Activated CD4-positive, alpha-beta memory T cell treated with anti-CD3 and anti-CD28 coated beads, Interleukin-2, amount 10 ng/mL, durations not matched to agents 7 days and 5 days (primary cell): ENCODE measurements around the gene FEN1. TPM values are rescaled to one million over a fixed set of nuclear protein-coding genes. Genes with fewer than 3 reads are reported as not detected.

ENCODE experiments used
- CTCF ChIA-PET: fragments of 350-600 bp; sonication (Branson Sonifier 250); formaldehyde crosslinking; loops from one replicate; lab custom pipeline; 2021; ENCODE audit warnings: antibody characterized with exemption, inconsistent platforms; lab: Charles Lee
- POLR2A ChIA-PET: fragments of 350-600 bp; sonication (Branson Sonifier 250); formaldehyde crosslinking; loops from one replicate; lab custom pipeline; 2021; ENCODE audit warnings: antibody characterized with exemption; lab: Charles Lee
- DNase-seq: peaks from one replicate; pipeline ENCODE4 v3.0.0-alpha.2; 2020
- H3K27ac Mint-ChIP-seq: one replicate; pipeline ENCODE4 v1.8.0; 2021; ENCODE audit warnings: mild to moderate bottlenecking, mixed read lengths
- H3K27me3 Mint-ChIP-seq: one replicate; pipeline ENCODE4 v1.8.0; 2021; ENCODE audit warnings: mixed read lengths
- H3K36me3 Mint-ChIP-seq: one replicate; pipeline ENCODE4 v1.8.0; 2021; ENCODE audit warnings: low read depth, mixed read lengths
- H3K4me1 Mint-ChIP-seq: one replicate; pipeline ENCODE4 v1.8.0; 2021; ENCODE audit warnings: mixed read lengths
- H3K4me3 Mint-ChIP-seq: one replicate; pipeline ENCODE4 v1.8.0; 2021; ENCODE audit warnings: mild to moderate bottlenecking, mixed read lengths
- H3K9me3 Mint-ChIP-seq: one replicate; pipeline ENCODE4 v1.8.0; 2021; ENCODE audit warnings: mixed read lengths
- total RNA-seq, 2 experiments: library from RNA; stranded (reverse); gene quantifications; one replicate each; pipeline ENCODE4 v1.2.3, GENCODE V29; 2021

The FEN1 gene
- total RNA-seq, 2 experiments from 2014 or later = 104 to 105 TPM

DNA sequence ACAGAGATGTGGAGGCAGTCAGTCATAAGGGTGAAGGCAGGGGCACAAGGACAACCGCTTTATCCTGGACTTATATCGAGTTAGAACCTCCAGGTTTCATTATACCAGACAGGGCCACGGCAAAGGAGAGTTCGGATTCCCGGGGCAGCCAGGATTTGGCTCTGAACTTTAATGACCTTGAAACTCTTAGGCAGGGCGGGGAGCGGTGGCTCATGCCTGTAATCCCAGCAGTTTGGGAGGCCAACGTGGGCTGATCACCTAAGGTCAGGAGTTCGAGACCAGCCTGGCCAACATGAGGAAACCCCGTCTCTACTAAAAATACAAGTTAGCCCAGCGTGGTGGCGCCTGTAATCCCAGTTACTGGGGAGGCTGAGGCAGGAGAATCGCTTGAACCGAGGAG lies 41.3 kb upstream of the FEN1 start:
- peaks cover 31% of the 10 kb centered on the region for H3K27me3 Mint-ChIP-seq
- DNase-seq = no peak
- no peak overlapping the region for H3K27ac Mint-ChIP-seq
- peaks cover 19% of the 10 kb centered on the region for H3K4me1 Mint-ChIP-seq
- H3K4me3 Mint-ChIP-seq = no peak overlapping the region
- no peaks in the 10 kb centered on the region for H3K9me3 Mint-ChIP-seq
- POLR2A ChIA-PET = no interaction called here
- CTCF ChIA-PET = interaction anchor here (1.1 to 2.0 kb wide), 2 partner anchors 18 to 24 kb away, joined by 3 to 8 read pairs; no protein-coding TSS in a partner anchor
- H3K36me3 Mint-ChIP-seq = no peaks in the 10 kb centered on the region

DNA sequence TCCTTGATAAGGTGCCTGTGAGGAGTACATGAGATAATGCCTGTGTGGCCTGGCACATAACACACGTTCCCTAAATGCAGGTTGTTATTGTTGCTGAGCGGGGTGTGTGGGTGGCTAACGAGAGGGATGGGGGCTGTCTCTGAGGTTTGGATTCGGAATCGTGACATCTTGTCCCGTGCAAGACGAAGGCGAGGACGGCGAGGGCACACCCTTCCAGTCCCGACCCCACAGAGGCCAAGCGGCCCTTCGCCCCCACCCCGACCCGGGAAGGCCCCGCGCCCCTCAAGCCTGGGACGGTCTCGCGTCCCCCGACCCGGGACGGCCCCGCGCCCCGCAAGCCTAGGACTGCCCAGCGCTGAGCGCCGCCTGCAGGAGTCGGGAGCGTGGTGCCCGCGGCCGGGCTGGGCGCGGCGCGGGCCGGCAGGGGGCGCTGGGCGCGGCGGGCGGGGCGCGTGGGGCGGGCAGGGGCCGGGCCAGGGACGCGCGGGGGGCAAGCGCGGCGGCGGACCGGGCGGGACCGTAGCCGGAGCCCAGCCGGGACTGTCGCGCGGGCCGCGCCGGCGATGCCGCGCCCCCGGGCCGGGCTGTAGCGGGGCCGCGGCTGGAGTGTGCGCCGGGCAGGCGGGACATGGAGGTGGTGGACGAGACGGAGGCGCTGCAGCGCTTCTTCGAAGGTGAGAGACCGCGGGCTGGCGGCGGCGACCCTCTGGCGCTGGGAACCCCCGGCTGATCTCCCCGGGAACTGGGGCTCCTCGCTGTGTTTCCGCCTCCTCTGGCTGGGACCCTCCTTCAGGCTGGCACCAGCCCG lies 40.4 kb upstream of the FEN1 start, which contains the start of gene MYRF:
Gene MYRF (plus strand): TSS at position 520 of the 808 bp plus-strand sequence. CDS start 109 bp downstream, at position 629.
- Mint-ChIP-seq H3K27me3 (peaks cover 31% of the 10 kb centered on the region), H3K27ac (no peak within 1 kb of the TSS), H3K4me3 (peak within 1 kb of the TSS; percentile 64), H3K9me3 (no peaks in the 10 kb centered on the region), H3K36me3 (no peaks in the 10 kb centered on the region), H3K4me1 (peaks cover 28% of the 10 kb centered on the region)
- CTCF ChIA-PET = interaction anchor here (1.1 to 2.0 kb wide), 3 partner anchors 19 to 36 kb away, joined by 3 to 8 read pairs (median 5); no protein-coding TSS in a partner anchor
- POLR2A ChIA-PET = no interaction called here
- DNase-seq = peak; percentile 73

DNA sequence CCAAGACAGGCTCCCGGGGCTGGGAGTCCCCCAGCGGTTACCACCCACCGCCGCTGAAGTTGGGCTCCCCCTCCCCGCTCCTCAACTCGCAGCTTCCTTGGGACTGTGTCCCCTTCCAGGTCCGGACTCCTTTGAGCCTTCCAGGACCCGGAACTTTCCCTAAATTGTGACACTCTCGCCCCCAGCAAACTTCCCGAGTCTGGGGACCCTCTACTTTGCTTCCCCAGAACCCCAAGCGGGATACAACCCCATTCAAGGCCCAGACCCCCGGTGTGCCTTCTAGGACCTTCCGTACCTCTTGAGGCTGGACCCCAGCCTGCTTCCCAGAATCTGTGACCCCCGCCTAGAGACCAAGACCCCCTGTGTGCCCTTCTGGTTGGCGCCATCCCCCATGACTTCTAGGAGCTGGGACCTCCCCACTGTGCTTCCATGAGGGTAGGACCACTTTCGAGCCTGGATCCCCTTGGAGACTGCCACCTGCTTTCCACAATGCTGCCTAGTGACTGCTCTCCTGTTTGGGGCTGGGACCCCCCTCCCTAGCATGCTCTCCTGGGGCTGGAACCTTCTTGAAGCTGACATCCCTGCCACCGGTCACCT lies 39.7 kb upstream of the FEN1 start:
- ChIA-PET POLR2A (interaction anchor here (1.4 kb wide), 1 partner anchor 14 kb away, joined by 3 read pairs; no protein-coding TSS in a partner anchor), CTCF (interaction anchor here (0.7 to 1.4 kb wide), 3 partner anchors 20 to 35 kb away, joined by 3 to 5 read pairs (median 4); no protein-coding TSS in a partner anchor)
- H3K36me3 Mint-ChIP-seq = no peaks in the 10 kb centered on the region
- peaks cover 31% of the 10 kb centered on the region for H3K27me3 Mint-ChIP-seq
- H3K4me3 Mint-ChIP-seq = peak overlapping the region; percentile 50
- H3K9me3 Mint-ChIP-seq = no peaks in the 10 kb centered on the region
- H3K27ac Mint-ChIP-seq = no peak overlapping the region
- peaks cover 30% of the 10 kb centered on the region for H3K4me1 Mint-ChIP-seq
- DNase-seq = no peak

- no peaks in the 10 kb centered on the region for H3K36me3 Mint-ChIP-seq
- no peak overlapping the region for H3K27ac Mint-ChIP-seq
- no peaks in the 10 kb centered on the region for H3K9me3 Mint-ChIP-seq
- DNase-seq = no peak
- H3K4me3 Mint-ChIP-seq = no peak overlapping the region
- H3K27me3 Mint-ChIP-seq = peaks cover 31% of the 10 kb centered on the region
- H3K4me1 Mint-ChIP-seq = peaks cover 30% of the 10 kb centered on the region
- CTCF ChIA-PET = interaction anchor here (0.7 to 1.4 kb wide), 3 partner anchors 20 to 35 kb away, joined by 3 to 5 read pairs (median 4); no protein-coding TSS in a partner anchor
- POLR2A ChIA-PET = interaction anchor here (1.4 kb wide), 1 partner anchor 14 kb away, joined by 3 read pairs; no protein-coding TSS in a partner anchor
These were observed 39.0 kb upstream of the FEN1 start for GRCh38 chr11:61753672-61754071.

DNA sequence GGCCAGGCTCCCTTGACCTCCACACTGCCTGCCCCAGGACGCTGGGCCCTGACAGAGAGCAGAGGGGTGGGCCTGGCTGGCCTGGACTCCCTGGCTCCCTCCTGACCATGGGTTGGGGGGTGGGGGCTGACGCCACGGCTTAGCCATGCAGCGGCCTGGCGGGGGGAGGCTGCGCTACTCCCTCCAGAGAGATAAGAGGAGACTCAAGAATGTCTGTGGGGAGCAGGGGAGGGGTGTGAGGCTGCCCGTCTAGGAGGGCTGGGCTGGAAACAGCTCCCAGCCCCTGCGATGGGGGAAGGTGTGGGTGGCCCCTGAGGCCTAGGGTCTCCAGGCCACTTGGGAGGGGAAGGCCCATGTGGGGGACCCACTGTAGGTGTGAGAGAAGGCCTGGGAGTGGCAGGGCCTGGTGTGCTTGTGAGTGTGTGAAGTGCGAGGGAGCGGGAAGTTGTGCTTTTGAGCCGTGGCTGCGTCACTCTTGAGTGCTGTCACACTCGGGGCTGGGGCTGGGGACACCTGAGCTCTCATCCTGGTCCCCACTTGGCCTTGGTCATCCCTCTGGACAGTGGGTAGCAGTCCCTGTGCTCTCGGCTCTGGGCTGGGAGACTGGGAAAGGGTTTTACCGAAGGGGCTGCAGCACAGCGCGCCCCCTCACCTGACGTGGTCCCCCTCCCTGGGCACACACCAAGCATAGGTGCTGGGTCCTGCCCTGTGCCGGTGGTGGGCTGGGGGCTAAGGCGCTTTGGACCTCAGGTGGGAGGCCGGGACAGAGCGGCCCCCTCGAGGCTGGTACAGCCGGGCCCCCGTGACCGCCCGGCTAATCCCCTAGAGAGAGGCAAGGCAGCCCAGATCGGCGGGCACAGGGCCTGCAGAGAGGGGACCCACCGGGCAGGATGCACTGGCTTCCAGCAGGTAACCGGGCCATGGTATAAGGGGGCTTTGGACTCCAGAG lies 37.9 kb upstream of the FEN1 start:
- DNase-seq = no peak
- peaks cover 30% of the 10 kb centered on the region for H3K4me1 Mint-ChIP-seq
- H3K4me3 Mint-ChIP-seq = no peak overlapping the region
- ChIA-PET POLR2A (no interaction called here), CTCF (interaction anchor here (0.7 kb wide), 1 partner anchor 168 kb away, joined by 3 read pairs; no protein-coding TSS in a partner anchor)
- H3K36me3 Mint-ChIP-seq = no peaks in the 10 kb centered on the region
- no peak overlapping the region for H3K27ac Mint-ChIP-seq
- peaks cover 27% of the 10 kb centered on the region for H3K27me3 Mint-ChIP-seq
- no peaks in the 10 kb centered on the region for H3K9me3 Mint-ChIP-seq

DNA sequence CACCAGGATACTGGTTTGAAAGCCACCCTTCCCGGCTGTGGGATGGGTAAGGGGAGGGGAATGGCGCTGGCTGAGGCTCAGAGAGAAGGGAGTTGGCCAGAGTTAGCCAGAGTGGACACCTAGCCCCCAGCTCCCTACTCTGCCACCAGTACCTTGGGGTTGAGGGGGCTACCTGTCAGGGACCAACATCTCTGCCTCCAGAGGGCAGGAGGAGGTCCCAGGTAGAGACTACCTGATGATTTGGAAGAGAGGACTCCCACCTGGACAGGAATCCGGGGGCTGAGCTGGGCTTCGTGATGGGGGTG lies 36.6 kb upstream of the FEN1 start:
- DNase-seq = no peak
- Mint-ChIP-seq H3K36me3 (no peaks in the 10 kb centered on the region), H3K9me3 (no peaks in the 10 kb centered on the region), H3K4me3 (no peak overlapping the region), H3K27me3 (peaks cover 22% of the 10 kb centered on the region), H3K4me1 (peaks cover 30% of the 10 kb centered on the region), H3K27ac (peak overlapping the region; percentile 71)
- ChIA-PET POLR2A (interaction anchor here (1.2 kb wide), 1 partner anchor 59 kb away, joined by 3 read pairs; no protein-coding TSS in a partner anchor), CTCF (no interaction called here)

- Mint-ChIP-seq H3K27me3 (peaks cover 17% of the 10 kb centered on the region), H3K36me3 (no peaks in the 10 kb centered on the region), H3K4me3 (no peak overlapping the region), H3K27ac (peak overlapping the region; percentile 71), H3K9me3 (no peaks in the 10 kb centered on the region), H3K4me1 (peaks cover 30% of the 10 kb centered on the region)
- ChIA-PET CTCF (no interaction called here), POLR2A (interaction anchor here (1.2 kb wide), 1 partner anchor 59 kb away, joined by 3 read pairs; no protein-coding TSS in a partner anchor)
- DNase-seq = peak; percentile 63
These were observed 36.1 kb upstream of the FEN1 start for GRCh38 chr11:61756452-61757212.

GRCh38 chr11:61757213-61757862 lies 35.4 kb upstream of the FEN1 start:
- Mint-ChIP-seq H3K27me3 (peaks cover 13% of the 10 kb centered on the region), H3K9me3 (no peaks in the 10 kb centered on the region), H3K4me1 (peaks cover 28% of the 10 kb centered on the region), H3K27ac (no peak overlapping the region), H3K36me3 (no peaks in the 10 kb centered on the region), H3K4me3 (no peak overlapping the region)
- no peak for DNase-seq
- ChIA-PET POLR2A (interaction anchor here (0.7 kb wide), 1 partner anchor 15 kb away, joined by 3 read pairs; no protein-coding TSS in a partner anchor), CTCF (interaction anchor here (0.8 to 1.5 kb wide), 2 partner anchors 10 to 351 kb away, joined by 3 to 5 read pairs; no protein-coding TSS in a partner anchor)

- Mint-ChIP-seq H3K27me3 (no peaks in the 10 kb centered on the region), H3K27ac (no peak overlapping the region), H3K4me1 (peaks cover 15% of the 10 kb centered on the region), H3K36me3 (no peaks in the 10 kb centered on the region), H3K4me3 (no peak overlapping the region), H3K9me3 (no peaks in the 10 kb centered on the region)
- POLR2A ChIA-PET = no interaction called here
- no peak for DNase-seq
- CTCF ChIA-PET = no interaction called here
These were observed 31.8 kb upstream of the FEN1 start for GRCh38 chr11:61760946-61761345.

GRCh38 chr11:61761440-61762222 lies 31.1 kb upstream of the FEN1 start:
- Mint-ChIP-seq H3K4me3 (no peak overlapping the region), H3K27me3 (no peaks in the 10 kb centered on the region), H3K9me3 (no peaks in the 10 kb centered on the region), H3K4me1 (peaks cover 8% of the 10 kb centered on the region), H3K36me3 (no peaks in the 10 kb centered on the region), H3K27ac (no peak overlapping the region)
- ChIA-PET POLR2A (no interaction called here), CTCF (no interaction called here)
- no peak for DNase-seq

GRCh38 chr11:61762223-61762615 lies 30.5 kb upstream of the FEN1 start:
- no peak overlapping the region for H3K27ac Mint-ChIP-seq

More at GRCh38 chr11:61762223-61762615, 30.5 kb upstream of the FEN1 start:
- ChIA-PET CTCF (no interaction called here), POLR2A (no interaction called here)
- peaks cover 2% of the 10 kb centered on the region for H3K4me1 Mint-ChIP-seq
- no peaks in the 10 kb centered on the region for H3K36me3 Mint-ChIP-seq
- H3K9me3 Mint-ChIP-seq = no peaks in the 10 kb centered on the region
- no peak for DNase-seq
- H3K4me3 Mint-ChIP-seq = no peak overlapping the region
- no peaks in the 10 kb centered on the region for H3K27me3 Mint-ChIP-seq
